Vagina (tissue), 2 donors: ENCODE results near the gene ETV5.

ENCODE experiments used
- POLR2A ChIP-seq, 2 donors: fragments of 450-650 bp; IDR thresholded peaks; one replicate each; pipeline ENCODE4 v1.6.1; 2017; ENCODE audit warnings: antibody characterized with exemption in 2 of 2, mild to moderate bottlenecking in 2 of 2, moderate library complexity in 2 of 2
- TF ChIP-seq, protein P1 (sequence below), 3 experiments: fragments of 450-650 bp in 2 of 3; fragments of 200-600 bp in 1 of 3; sonication (generic) in 1 of 3; IDR thresholded peaks; one replicate each; pipeline ENCODE4 v1.5.1; 2017 to 2019; ENCODE audit warnings: antibody characterized with exemption in 3 of 3, mild to moderate bottlenecking in 2 of 3, moderate library complexity in 2 of 3

GRCh38 chr3:186105543-186105942 lies 3.3 kb downstream of the ETV5 start:
- TF ChIP-seq, protein P1, sequence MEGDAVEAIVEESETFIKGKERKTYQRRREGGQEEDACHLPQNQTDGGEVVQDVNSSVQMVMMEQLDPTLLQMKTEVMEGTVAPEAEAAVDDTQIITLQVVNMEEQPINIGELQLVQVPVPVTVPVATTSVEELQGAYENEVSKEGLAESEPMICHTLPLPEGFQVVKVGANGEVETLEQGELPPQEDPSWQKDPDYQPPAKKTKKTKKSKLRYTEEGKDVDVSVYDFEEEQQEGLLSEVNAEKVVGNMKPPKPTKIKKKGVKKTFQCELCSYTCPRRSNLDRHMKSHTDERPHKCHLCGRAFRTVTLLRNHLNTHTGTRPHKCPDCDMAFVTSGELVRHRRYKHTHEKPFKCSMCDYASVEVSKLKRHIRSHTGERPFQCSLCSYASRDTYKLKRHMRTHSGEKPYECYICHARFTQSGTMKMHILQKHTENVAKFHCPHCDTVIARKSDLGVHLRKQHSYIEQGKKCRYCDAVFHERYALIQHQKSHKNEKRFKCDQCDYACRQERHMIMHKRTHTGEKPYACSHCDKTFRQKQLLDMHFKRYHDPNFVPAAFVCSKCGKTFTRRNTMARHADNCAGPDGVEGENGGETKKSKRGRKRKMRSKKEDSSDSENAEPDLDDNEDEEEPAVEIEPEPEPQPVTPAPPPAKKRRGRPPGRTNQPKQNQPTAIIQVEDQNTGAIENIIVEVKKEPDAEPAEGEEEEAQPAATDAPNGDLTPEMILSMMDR (IDR thresholded peaks at IDR 0.05): no peak
- TF ChIP-seq POLR2A (IDR thresholded peaks at IDR 0.05): no peak
